Stomach (tissue), 9 donors: ENCODE data around the gene NR3C1. TPM values are rescaled to one million over a fixed set of nuclear protein-coding genes. Genes with fewer than 3 reads are reported as not detected.
A peak's percentile ranks its signal among the peaks of the same experiment; 100 is the strongest.

Experiments used
- DNase-seq, 2 donors: peaks; one replicate each; pipeline versions ENCODE4 v3.0.0 to v3.0.0-alpha.2; 2013 to 2019
- H3K27ac ChIP-seq, 5 donors: fragments of 200-600 bp in 4 of 5; sonication (generic) in 4 of 5; one replicate each; pipeline ENCODE4 v1.5.1; 2013 to 2019; ENCODE audit warnings: mild to moderate bottlenecking in 1 of 5, moderate library complexity in 1 of 5
- H3K27me3 ChIP-seq, 3 donors: fragments of 200-600 bp; sonication (generic); one replicate each; pipeline ENCODE4 v1.5.1; 2017 to 2019; ENCODE audit warnings: mixed run types in 1 of 3
- H3K36me3 ChIP-seq, 4 donors: fragments of 200-600 bp; sonication (generic); 1 replicate in 3 of 4; 2 replicates in 1 of 4; pipeline ENCODE4 v1.5.1; 2016 to 2019
- H3K4me1 ChIP-seq, 4 donors: fragments of 200-600 bp; sonication (generic); one replicate each; pipeline ENCODE4 v1.5.1; 2016 to 2019
- H3K4me3 ChIP-seq, 4 donors: fragments of 200-600 bp; sonication (generic) in 3 of 4; one replicate each; pipeline ENCODE4 v1.5.1; 2016 to 2019; ENCODE audit warnings: mild to moderate bottlenecking in 1 of 4
- H3K9me3 ChIP-seq, 4 donors: fragments of 200-600 bp; sonication (generic); one replicate each; pipeline ENCODE4 v1.5.1; 2016 to 2019
- CTCF ChIP-seq, 7 experiments: fragments of 450-650 bp in 4 of 7; fragments of 200-600 bp in 3 of 7; sonication (generic) in 3 of 7; IDR thresholded peaks; one replicate each; pipeline ENCODE4 v1.5.1; 2016 to 2019; ENCODE audit warnings: antibody characterized with exemption in 7 of 7, control low read depth in 2 of 7, mild to moderate bottlenecking in 1 of 7
- EP300 ChIP-seq: sonication (generic); formaldehyde crosslinking; IDR thresholded peaks from one replicate; pipeline ENCODE4 v1.6.1; 2017; ENCODE audit warnings: antibody characterized with exemption
- POLR2A ChIP-seq, 4 donors: fragments of 450-650 bp; IDR thresholded peaks; one replicate each; pipeline ENCODE4 v1.6.1; 2016; ENCODE audit warnings: antibody characterized with exemption in 4 of 4, control low read depth in 2 of 4, mild to moderate bottlenecking in 1 of 4, moderate library complexity in 1 of 4
- POLR2AphosphoS5 ChIP-seq, 3 donors: sonication (generic); formaldehyde crosslinking; IDR thresholded peaks; one replicate each; pipeline ENCODE4 v1.6.1; 2016; ENCODE audit warnings: antibody characterized with exemption in 3 of 3
- WGBS, 5 donors: extraction: QIAGEN DNeasy Blood & Tissue Kit in 3 of 5; methylation state at CpG; one replicate each; pipeline versions ENCODE4 v1.1.5 to v1.1.7; 2013 to 2018; 5-methylcytosine and 5-hydroxymethylcytosine counted together
- intact Hi-C: fragments of 100-400 bp; cut with DNase I; formaldehyde crosslinking; loops from one replicate; pipeline ENCODE4 v1.15.1; 2023; ENCODE audit warnings: low total_unique reads
- polyA plus RNA-seq, 3 donors: library from polyadenylated mRNA; stranded (reverse); fragments of 200-250 nt; gene quantifications; one replicate each; pipeline ENCODE4 v1.2.3, GENCODE V29; 2013
- total RNA-seq, 5 donors: library from RNA; depleted of rRNA; stranded (reverse); fragments of >200 nt; gene quantifications; one replicate each; pipeline versions ENCODE4 v1.1.0 to v1.2.3, GENCODE V29; 2014 to 2016
- donor health status: healthy with polysubstance abuse.
- donor health status: Bipolar disorder and iron deficiency.
- donor health status: healthy.

NR3C1 gene
- total and polyA plus RNA-seq, 8 donors, result 6.4 to 82.8 (median 15.8) TPM

GRCh38 chr5:143313298-143313852 is 90.1 kb downstream of the NR3C1 start:
- WGBS, 5 donors, result 62 to 76% (median 65%) methylated on average over 1 of the region's 1 CpG
- H3K4me3 ChIP-seq, result no peak overlapping the region
- DNase-seq, result no peak
- TF ChIP-seq POLR2AphosphoS5 (IDR thresholded peaks at IDR 0.05), result no peak
- TF ChIP-seq POLR2A (IDR thresholded peaks at IDR 0.05), result no peak
- TF ChIP-seq EP300, result no peak
- no peak for TF ChIP-seq CTCF (IDR thresholded peaks at IDR 0.05)
- peaks cover 0 to 48% (median 39%) of the 10 kb centered on the region in 4 donors for H3K36me3 ChIP-seq
- no peaks in the 10 kb centered on the region for H3K9me3 ChIP-seq
- peak overlapping the region in 2 of 5 donors; percentile 7 to 23 for H3K27ac ChIP-seq
- peaks cover 21 to 66% (median 48%) of the 10 kb centered on the region in 4 donors for H3K4me1 ChIP-seq
- intact Hi-C loops, result no loop called here
- no peaks in the 10 kb centered on the region for H3K27me3 ChIP-seq

GRCh38 chr5:143312822-143313221 is 90.7 kb downstream of the NR3C1 start:
- no peaks in the 10 kb centered on the region for H3K27me3 ChIP-seq
- no peak overlapping the region for H3K27ac ChIP-seq
- H3K9me3 ChIP-seq, result no peaks in the 10 kb centered on the region
- TF ChIP-seq EP300 (no peak), CTCF (IDR thresholded peaks at IDR 0.05) (no peak), POLR2AphosphoS5 (IDR thresholded peaks at IDR 0.05) (no peak), POLR2A (IDR thresholded peaks at IDR 0.05) (no peak)
- peaks cover 0 to 54% (median 45%) of the 10 kb centered on the region in 4 donors for H3K36me3 ChIP-seq
- H3K4me1 ChIP-seq, result peaks cover 20 to 61% (median 44%) of the 10 kb centered on the region in 4 donors
- WGBS, 5 donors, result 94 to 99% (median 98%) methylated on average over 2 of the region's 2 CpGs
- intact Hi-C loops, result no loop called here
- H3K4me3 ChIP-seq, result no peak overlapping the region
- DNase-seq, result no peak

- 92 to 100% (median 98%) methylated on average over 1 of the region's 1 CpG for WGBS, 5 donors
- intact Hi-C loops, result no loop called here
- no peak for DNase-seq
- H3K36me3 ChIP-seq, result peaks cover 0 to 58% (median 50%) of the 10 kb centered on the region in 4 donors
- H3K27me3 ChIP-seq, result no peaks in the 10 kb centered on the region
- no peaks in the 10 kb centered on the region for H3K9me3 ChIP-seq
- H3K4me3 ChIP-seq, result no peak overlapping the region
- no peak overlapping the region for H3K27ac ChIP-seq
- no peak for TF ChIP-seq EP300
- peaks cover 11 to 52% (median 36%) of the 10 kb centered on the region in 4 donors for H3K4me1 ChIP-seq
Observed at GRCh38 chr5:143311955-143312354, 91.5 kb downstream of the NR3C1 start.

- DNase-seq, result no peak
- H3K27me3 ChIP-seq, result no peaks in the 10 kb centered on the region
- TF ChIP-seq POLR2A (IDR thresholded peaks at IDR 0.05) (no peak), EP300 (no peak), POLR2AphosphoS5 (IDR thresholded peaks at IDR 0.05) (no peak), CTCF (IDR thresholded peaks at IDR 0.05) (no peak)
- no peak overlapping the region for H3K27ac ChIP-seq
- peaks cover 0 to 58% (median 50%) of the 10 kb centered on the region in 4 donors for H3K36me3 ChIP-seq
- peaks cover 7 to 48% (median 31%) of the 10 kb centered on the region in 4 donors for H3K4me1 ChIP-seq
- intact Hi-C loops, result no loop called here
- WGBS, 5 donors, result 81 to 88% (median 87%) methylated on average over 5 of the region's 5 CpGs
- no peaks in the 10 kb centered on the region for H3K9me3 ChIP-seq
- no peak overlapping the region for H3K4me3 ChIP-seq
Observed at GRCh38 chr5:143311428-143311827, 92.1 kb downstream of the NR3C1 start.
